ENCODE results near the gene BAZ1A. TPM values are rescaled to one million over a fixed set of nuclear protein-coding genes. Genes with fewer than 3 reads are reported as not detected.

Gene BAZ1A
- polyA plus RNA-seq (2013) = 33.2 TPM

GRCh38 chr14:34875031-34875922, at the start of gene BAZ1A:
Gene BAZ1A (minus strand): TSS chr14:34875360. CDS start chr14:34874604, 756 bp downstream.
- 0% methylated on average over 40 of the region's 46 CpGs for WGBS (ENCODE audit: insufficient coverage)

GRCh38 chr14:34920339-34920738, 45.2 kb upstream of the BAZ1A start:
- WGBS (ENCODE audit: insufficient coverage) = 76% methylated on average over 5 of the region's 6 CpGs
- DNase-seq = no peak

More at GRCh38 chr14:34875031-34875922, at the start of gene BAZ1A:
- peak within 1 kb of the TSS; percentile 98 to 99 for H3K27ac ChIP-seq (ENCODE audit: insufficient read depth in 1 of 2, low read depth in 1 of 2, low read length in 2 of 2, poor library complexity in 1 of 2, severe bottlenecking in 2 of 2)
- peaks cover 12 to 23% (median 15%) of the 10 kb centered on the region in 4 experiments for H3K4me1 ChIP-seq (ENCODE audit: control extremely low read depth in 1 of 4, control insufficient read depth in 4 of 4, insufficient read depth in 4 of 4, low read length in 3 of 4)
- H3K4me3 ChIP-seq (ENCODE audit: control insufficient read depth in 1 of 7, extremely low read depth in 1 of 7, insufficient read depth in 4 of 7, low read depth in 2 of 7, low read length in 6 of 7) = peak within 1 kb of the TSS; percentile 84 to 98 (median 94)
- H3K27me3 ChIP-seq (replicated peaks in 2 of 5; ENCODE audit: control insufficient read depth in 4 of 5, insufficient read depth in 5 of 5, low read length in 4 of 5) = no peaks in the 10 kb centered on the region
- POLR2A ChIA-PET = interaction anchor here (0.5 to 1.2 kb wide), 3 partner anchors 23 to 107 kb away, joined by 3 to 4 read pairs (median 3); no protein-coding TSS in a partner anchor
- H3K9me3 ChIP-seq (ENCODE audit: control extremely low read depth in 1 of 5, control insufficient read depth in 4 of 5, insufficient read depth in 2 of 5, low read depth in 1 of 5, low read length in 4 of 5) = no peaks in the 10 kb centered on the region
- H3K36me3 ChIP-seq (ENCODE audit: control insufficient read depth in 4 of 4, insufficient read depth in 4 of 4, low read length in 3 of 4) = peaks cover 0 to 11% (median 0%) of the 10 kb centered on the region in 4 experiments
- CTCF ChIA-PET = interaction anchor here (1.0 kb wide), 2 partner anchors 11 to 42 kb away, joined by 3 to 4 read pairs; no protein-coding TSS in a partner anchor
- peak; percentile 51 to 70 (median 64) for DNase-seq

GRCh38 chr14:34913619-34914018, 38.5 kb upstream of the BAZ1A start:
- WGBS (ENCODE audit: insufficient coverage) = 100% methylated on average over 2 of the region's 2 CpGs
- Histone ChIP-seq H3K4me3 (ENCODE audit: control insufficient read depth in 1 of 7, extremely low read depth in 1 of 7, insufficient read depth in 4 of 7, low read depth in 2 of 7, low read length in 6 of 7) (no peak overlapping the region), H3K9me3 (ENCODE audit: control extremely low read depth in 1 of 5, control insufficient read depth in 4 of 5, insufficient read depth in 2 of 5, low read depth in 1 of 5, low read length in 4 of 5) (no peaks in the 10 kb centered on the region), H3K27me3 (replicated peaks in 2 of 5; ENCODE audit: control insufficient read depth in 4 of 5, insufficient read depth in 5 of 5, low read length in 4 of 5) (no peaks in the 10 kb centered on the region), H3K36me3 (ENCODE audit: control insufficient read depth in 4 of 4, insufficient read depth in 4 of 4, low read length in 3 of 4) (no peaks in the 10 kb centered on the region), H3K4me1 (ENCODE audit: control extremely low read depth in 1 of 4, control insufficient read depth in 4 of 4, insufficient read depth in 4 of 4, low read length in 3 of 4) (peaks cover 0 to 9% (median 5%) of the 10 kb centered on the region in 4 experiments), H3K27ac (ENCODE audit: insufficient read depth in 1 of 2, low read depth in 1 of 2, low read length in 2 of 2, poor library complexity in 1 of 2, severe bottlenecking in 2 of 2) (no peak overlapping the region)
- no peak for DNase-seq
- ChIA-PET POLR2A (interaction anchor here (0.6 kb wide), 1 partner anchor 115 kb away, joined by 3 read pairs; no protein-coding TSS in a partner anchor), CTCF (no interaction called here)

More at GRCh38 chr14:34920339-34920738, 45.2 kb upstream of the BAZ1A start:
- Histone ChIP-seq H3K36me3 (ENCODE audit: control insufficient read depth in 4 of 4, insufficient read depth in 4 of 4, low read length in 3 of 4) (no peaks in the 10 kb centered on the region), H3K27ac (ENCODE audit: insufficient read depth in 1 of 2, low read depth in 1 of 2, low read length in 2 of 2, poor library complexity in 1 of 2, severe bottlenecking in 2 of 2) (no peak overlapping the region), H3K27me3 (replicated peaks in 2 of 5; ENCODE audit: control insufficient read depth in 4 of 5, insufficient read depth in 5 of 5, low read length in 4 of 5) (no peaks in the 10 kb centered on the region), H3K4me1 (ENCODE audit: control extremely low read depth in 1 of 4, control insufficient read depth in 4 of 4, insufficient read depth in 4 of 4, low read length in 3 of 4) (no peaks in the 10 kb centered on the region), H3K4me3 (ENCODE audit: control insufficient read depth in 1 of 7, extremely low read depth in 1 of 7, insufficient read depth in 4 of 7, low read depth in 2 of 7, low read length in 6 of 7) (no peak overlapping the region), H3K9me3 (ENCODE audit: control extremely low read depth in 1 of 5, control insufficient read depth in 4 of 5, insufficient read depth in 2 of 5, low read depth in 1 of 5, low read length in 4 of 5) (no peaks in the 10 kb centered on the region)
- CTCF ChIA-PET = no interaction called here
- POLR2A ChIA-PET = no interaction called here

- Histone ChIP-seq H3K27me3 (replicated peaks in 2 of 5; ENCODE audit: control insufficient read depth in 4 of 5, insufficient read depth in 5 of 5, low read length in 4 of 5) (no peaks in the 10 kb centered on the region), H3K4me3 (ENCODE audit: control insufficient read depth in 1 of 7, extremely low read depth in 1 of 7, insufficient read depth in 4 of 7, low read depth in 2 of 7, low read length in 6 of 7) (no peak overlapping the region), H3K36me3 (ENCODE audit: control insufficient read depth in 4 of 4, insufficient read depth in 4 of 4, low read length in 3 of 4) (no peaks in the 10 kb centered on the region), H3K4me1 (ENCODE audit: control extremely low read depth in 1 of 4, control insufficient read depth in 4 of 4, insufficient read depth in 4 of 4, low read length in 3 of 4) (peaks cover 0 to 9% (median 5%) of the 10 kb centered on the region in 4 experiments), H3K9me3 (ENCODE audit: control extremely low read depth in 1 of 5, control insufficient read depth in 4 of 5, insufficient read depth in 2 of 5, low read depth in 1 of 5, low read length in 4 of 5) (no peaks in the 10 kb centered on the region), H3K27ac (ENCODE audit: insufficient read depth in 1 of 2, low read depth in 1 of 2, low read length in 2 of 2, poor library complexity in 1 of 2, severe bottlenecking in 2 of 2) (no peak overlapping the region)
- WGBS (ENCODE audit: insufficient coverage) = 73% methylated on average over 7 of the region's 8 CpGs
- POLR2A ChIA-PET = no interaction called here
- CTCF ChIA-PET = no interaction called here
- DNase-seq = no peak
Observed at GRCh38 chr14:34912966-34913365, 37.8 kb upstream of the BAZ1A start.

- no peak overlapping the region for H3K4me3 ChIP-seq (ENCODE audit: control insufficient read depth in 1 of 7, extremely low read depth in 1 of 7, insufficient read depth in 4 of 7, low read depth in 2 of 7, low read length in 6 of 7)
- H3K27ac ChIP-seq (ENCODE audit: insufficient read depth in 1 of 2, low read depth in 1 of 2, low read length in 2 of 2, poor library complexity in 1 of 2, severe bottlenecking in 2 of 2) = no peak overlapping the region
- no peaks in the 10 kb centered on the region for H3K27me3 ChIP-seq (replicated peaks in 2 of 5; ENCODE audit: control insufficient read depth in 4 of 5, insufficient read depth in 5 of 5, low read length in 4 of 5)
- H3K9me3 ChIP-seq (ENCODE audit: control extremely low read depth in 1 of 5, control insufficient read depth in 4 of 5, insufficient read depth in 2 of 5, low read depth in 1 of 5, low read length in 4 of 5) = no peaks in the 10 kb centered on the region
- H3K36me3 ChIP-seq (ENCODE audit: control insufficient read depth in 4 of 4, insufficient read depth in 4 of 4, low read length in 3 of 4) = no peaks in the 10 kb centered on the region
- peaks cover 0 to 9% (median 5%) of the 10 kb centered on the region in 4 experiments for H3K4me1 ChIP-seq (ENCODE audit: control extremely low read depth in 1 of 4, control insufficient read depth in 4 of 4, insufficient read depth in 4 of 4, low read length in 3 of 4)
- WGBS (ENCODE audit: insufficient coverage) = no CpG with 5 or more reads among the region's 3 CpGs
- ChIA-PET POLR2A (interaction anchor here (0.6 kb wide), 1 partner anchor 841 kb away, joined by 3 read pairs; no protein-coding TSS in a partner anchor), CTCF (interaction anchor here (0.8 kb wide), 1 partner anchor 26 kb away, joined by 3 read pairs; no protein-coding TSS in a partner anchor)
- peak; percentile 16 to 28 (median 16) for DNase-seq
Observed at GRCh38 chr14:34912182-34912581, 37.0 kb upstream of the BAZ1A start.

GRCh38 chr14:34911209-34912150, 36.3 kb upstream of the BAZ1A start:
- peaks cover 0 to 9% (median 5%) of the 10 kb centered on the region in 4 experiments for H3K4me1 ChIP-seq (ENCODE audit: control extremely low read depth in 1 of 4, control insufficient read depth in 4 of 4, insufficient read depth in 4 of 4, low read length in 3 of 4)
- no peak for DNase-seq
- H3K4me3 ChIP-seq (ENCODE audit: control insufficient read depth in 1 of 7, extremely low read depth in 1 of 7, insufficient read depth in 4 of 7, low read depth in 2 of 7, low read length in 6 of 7) = no peak overlapping the region
- ChIA-PET POLR2A (interaction anchor here (0.6 kb wide), 1 partner anchor 840 kb away, joined by 3 read pairs; no protein-coding TSS in a partner anchor), CTCF (interaction anchor here (0.8 kb wide), 1 partner anchor 25 kb away, joined by 3 read pairs; no protein-coding TSS in a partner anchor)
- no peaks in the 10 kb centered on the region for H3K36me3 ChIP-seq (ENCODE audit: control insufficient read depth in 4 of 4, insufficient read depth in 4 of 4, low read length in 3 of 4)
- H3K27ac ChIP-seq (ENCODE audit: insufficient read depth in 1 of 2, low read depth in 1 of 2, low read length in 2 of 2, poor library complexity in 1 of 2, severe bottlenecking in 2 of 2) = no peak overlapping the region
- H3K27me3 ChIP-seq (replicated peaks in 2 of 5; ENCODE audit: control insufficient read depth in 4 of 5, insufficient read depth in 5 of 5, low read length in 4 of 5) = no peaks in the 10 kb centered on the region
- WGBS (ENCODE audit: insufficient coverage) = 100% methylated on average over 4 of the region's 6 CpGs
- H3K9me3 ChIP-seq (ENCODE audit: control extremely low read depth in 1 of 5, control insufficient read depth in 4 of 5, insufficient read depth in 2 of 5, low read depth in 1 of 5, low read length in 4 of 5) = no peaks in the 10 kb centered on the region
